Measurements from ENCODE around the gene MCC. TPM values are rescaled to one million over a fixed set of nuclear protein-coding genes. Genes with fewer than 3 reads are reported as not detected.

Gene MCC
- total RNA-seq, 1 experiment from 2014 or later = 0.41 TPM

GRCh38 chr5:113036826-113037225 lies 451.4 kb downstream of the MCC start:
- ATAC-seq (no peak), DNase-seq (ENCODE audit: low read depth, low spot score) (no peak)
- CTCF ChIA-PET = no interaction called here
- TF ChIP-seq TCF7L2 (IDR thresholded peaks at IDR 0.05; ENCODE audit: low read depth, low read length) = no peak
- TF ChIP-seq SIN3A (IDR thresholded peaks at IDR 0.05; ENCODE audit: borderline replicate concordance, insufficient read depth, low read depth, low read length) = no peak
- TF ChIP-seq, protein P1, sequence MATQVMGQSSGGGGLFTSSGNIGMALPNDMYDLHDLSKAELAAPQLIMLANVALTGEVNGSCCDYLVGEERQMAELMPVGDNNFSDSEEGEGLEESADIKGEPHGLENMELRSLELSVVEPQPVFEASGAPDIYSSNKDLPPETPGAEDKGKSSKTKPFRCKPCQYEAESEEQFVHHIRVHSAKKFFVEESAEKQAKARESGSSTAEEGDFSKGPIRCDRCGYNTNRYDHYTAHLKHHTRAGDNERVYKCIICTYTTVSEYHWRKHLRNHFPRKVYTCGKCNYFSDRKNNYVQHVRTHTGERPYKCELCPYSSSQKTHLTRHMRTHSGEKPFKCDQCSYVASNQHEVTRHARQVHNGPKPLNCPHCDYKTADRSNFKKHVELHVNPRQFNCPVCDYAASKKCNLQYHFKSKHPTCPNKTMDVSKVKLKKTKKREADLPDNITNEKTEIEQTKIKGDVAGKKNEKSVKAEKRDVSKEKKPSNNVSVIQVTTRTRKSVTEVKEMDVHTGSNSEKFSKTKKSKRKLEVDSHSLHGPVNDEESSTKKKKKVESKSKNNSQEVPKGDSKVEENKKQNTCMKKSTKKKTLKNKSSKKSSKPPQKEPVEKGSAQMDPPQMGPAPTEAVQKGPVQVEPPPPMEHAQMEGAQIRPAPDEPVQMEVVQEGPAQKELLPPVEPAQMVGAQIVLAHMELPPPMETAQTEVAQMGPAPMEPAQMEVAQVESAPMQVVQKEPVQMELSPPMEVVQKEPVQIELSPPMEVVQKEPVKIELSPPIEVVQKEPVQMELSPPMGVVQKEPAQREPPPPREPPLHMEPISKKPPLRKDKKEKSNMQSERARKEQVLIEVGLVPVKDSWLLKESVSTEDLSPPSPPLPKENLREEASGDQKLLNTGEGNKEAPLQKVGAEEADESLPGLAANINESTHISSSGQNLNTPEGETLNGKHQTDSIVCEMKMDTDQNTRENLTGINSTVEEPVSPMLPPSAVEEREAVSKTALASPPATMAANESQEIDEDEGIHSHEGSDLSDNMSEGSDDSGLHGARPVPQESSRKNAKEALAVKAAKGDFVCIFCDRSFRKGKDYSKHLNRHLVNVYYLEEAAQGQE (IDR thresholded peaks at IDR 0.05; ENCODE audit: insufficient read depth in 1 of 2, low read depth in 2 of 2, low read length in 1 of 2) = no peak
- TF ChIP-seq, protein P2, sequence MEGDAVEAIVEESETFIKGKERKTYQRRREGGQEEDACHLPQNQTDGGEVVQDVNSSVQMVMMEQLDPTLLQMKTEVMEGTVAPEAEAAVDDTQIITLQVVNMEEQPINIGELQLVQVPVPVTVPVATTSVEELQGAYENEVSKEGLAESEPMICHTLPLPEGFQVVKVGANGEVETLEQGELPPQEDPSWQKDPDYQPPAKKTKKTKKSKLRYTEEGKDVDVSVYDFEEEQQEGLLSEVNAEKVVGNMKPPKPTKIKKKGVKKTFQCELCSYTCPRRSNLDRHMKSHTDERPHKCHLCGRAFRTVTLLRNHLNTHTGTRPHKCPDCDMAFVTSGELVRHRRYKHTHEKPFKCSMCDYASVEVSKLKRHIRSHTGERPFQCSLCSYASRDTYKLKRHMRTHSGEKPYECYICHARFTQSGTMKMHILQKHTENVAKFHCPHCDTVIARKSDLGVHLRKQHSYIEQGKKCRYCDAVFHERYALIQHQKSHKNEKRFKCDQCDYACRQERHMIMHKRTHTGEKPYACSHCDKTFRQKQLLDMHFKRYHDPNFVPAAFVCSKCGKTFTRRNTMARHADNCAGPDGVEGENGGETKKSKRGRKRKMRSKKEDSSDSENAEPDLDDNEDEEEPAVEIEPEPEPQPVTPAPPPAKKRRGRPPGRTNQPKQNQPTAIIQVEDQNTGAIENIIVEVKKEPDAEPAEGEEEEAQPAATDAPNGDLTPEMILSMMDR (IDR thresholded peaks at IDR 0.05) = no peak
- TF ChIP-seq POLR2AphosphoS5 (IDR thresholded peaks at IDR 0.05; ENCODE audit: low read depth, low read length) = no peak
- intact Hi-C loops (cut with micrococcal nuclease; ENCODE audit: unreplicated experiment) (no loop called here), in situ Hi-C loops (cut with HindIII; ENCODE audit: low pct_unique_long_range_greater_than_20kb, low sequenced_read_pairs) (no loop called here)
- Histone ChIP-seq H3K36me3 (ENCODE audit: control insufficient read depth, insufficient read depth, low read length) (no peaks in the 10 kb centered on the region), H3K27me3 (ENCODE audit: control insufficient read depth, insufficient read depth, low read length) (no peaks in the 10 kb centered on the region), H3K4me1 (ENCODE audit: control insufficient read depth, insufficient read depth, low read length) (no peaks in the 10 kb centered on the region), H3K27ac (ENCODE audit: low read length) (no peak overlapping the region), H3K4me3 (ENCODE audit: low read depth in 2 of 2, low read length in 2 of 2) (no peak overlapping the region), H3K9me3 (ENCODE audit: control insufficient read depth, insufficient read depth, low read depth, low read length) (no peaks in the 10 kb centered on the region)
- BruUV-seq (replicated peaks) = no TSS peak
- POLR2A ChIA-PET = no interaction called here

DNA sequence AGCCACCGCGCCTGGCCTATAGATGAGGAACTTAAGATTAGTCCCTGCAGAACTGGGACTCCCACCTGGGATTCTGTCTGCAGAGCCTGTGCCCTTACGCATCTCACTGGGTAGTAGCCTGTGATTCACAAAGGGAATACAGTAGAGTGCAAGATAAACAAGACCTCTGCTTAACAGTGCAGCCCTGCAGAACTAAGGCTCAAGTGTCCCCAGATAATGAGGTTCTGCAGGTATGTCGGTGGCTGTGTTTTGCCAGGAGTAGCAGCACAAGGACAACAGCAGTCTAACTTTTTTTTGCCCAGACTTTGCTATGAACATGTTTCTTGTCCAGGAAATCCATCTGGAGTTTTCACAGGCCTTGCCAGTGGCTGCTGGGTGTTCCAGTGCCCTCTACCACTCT lies 451.9 kb downstream of the MCC start:
- no peak overlapping the region for H3K27ac ChIP-seq (ENCODE audit: low read length)
- no peak for TF ChIP-seq TCF7L2 (IDR thresholded peaks at IDR 0.05; ENCODE audit: low read depth, low read length)
- TF ChIP-seq, protein P1 (IDR thresholded peaks at IDR 0.05; ENCODE audit: insufficient read depth in 1 of 2, low read depth in 2 of 2, low read length in 1 of 2) = no peak
- TF ChIP-seq, protein P2 (IDR thresholded peaks at IDR 0.05) = no peak
- no peak for TF ChIP-seq SIN3A (IDR thresholded peaks at IDR 0.05; ENCODE audit: borderline replicate concordance, insufficient read depth, low read depth, low read length)
- TF ChIP-seq POLR2AphosphoS5 (IDR thresholded peaks at IDR 0.05; ENCODE audit: low read depth, low read length) = no peak
- H3K4me3 ChIP-seq (ENCODE audit: low read depth in 2 of 2, low read length in 2 of 2) = no peak overlapping the region
- H3K36me3 ChIP-seq (ENCODE audit: control insufficient read depth, insufficient read depth, low read length) = no peaks in the 10 kb centered on the region
- DNase-seq (ENCODE audit: low read depth, low spot score) (no peak), ATAC-seq (no peak)
- H3K27me3 ChIP-seq (ENCODE audit: control insufficient read depth, insufficient read depth, low read length) = no peaks in the 10 kb centered on the region
- ChIA-PET POLR2A (no interaction called here), CTCF (no interaction called here)
- in situ Hi-C loops (cut with HindIII; ENCODE audit: low pct_unique_long_range_greater_than_20kb, low sequenced_read_pairs) (no loop called here), intact Hi-C loops (cut with micrococcal nuclease; ENCODE audit: unreplicated experiment) (no loop called here)
- no TSS peak for BruUV-seq (replicated peaks)
- no peaks in the 10 kb centered on the region for H3K9me3 ChIP-seq (ENCODE audit: control insufficient read depth, insufficient read depth, low read depth, low read length)
- no peaks in the 10 kb centered on the region for H3K4me1 ChIP-seq (ENCODE audit: control insufficient read depth, insufficient read depth, low read length)

Measured in Panc1 (cell line).